ENCODE measurements around the gene DRD4.

GRCh38 chr11:592501-592900 lies 44.6 kb upstream of the DRD4 start:
- TF ChIP-seq EZH2 (IDR thresholded peaks at IDR 0.05; ENCODE audit: low read length, unreplicated experiment) (no peak), CTCF (conservative IDR thresholded peaks at IDR 0.05; ENCODE audit: low read depth, low read length) (no peak), EZH2phosphoT487 (IDR thresholded peaks at IDR 0.05; ENCODE audit: borderline replicate concordance, low read length) (no peak)
